ENCODE measurements around the gene TIGD6.

TIGD6 gene

DNA sequence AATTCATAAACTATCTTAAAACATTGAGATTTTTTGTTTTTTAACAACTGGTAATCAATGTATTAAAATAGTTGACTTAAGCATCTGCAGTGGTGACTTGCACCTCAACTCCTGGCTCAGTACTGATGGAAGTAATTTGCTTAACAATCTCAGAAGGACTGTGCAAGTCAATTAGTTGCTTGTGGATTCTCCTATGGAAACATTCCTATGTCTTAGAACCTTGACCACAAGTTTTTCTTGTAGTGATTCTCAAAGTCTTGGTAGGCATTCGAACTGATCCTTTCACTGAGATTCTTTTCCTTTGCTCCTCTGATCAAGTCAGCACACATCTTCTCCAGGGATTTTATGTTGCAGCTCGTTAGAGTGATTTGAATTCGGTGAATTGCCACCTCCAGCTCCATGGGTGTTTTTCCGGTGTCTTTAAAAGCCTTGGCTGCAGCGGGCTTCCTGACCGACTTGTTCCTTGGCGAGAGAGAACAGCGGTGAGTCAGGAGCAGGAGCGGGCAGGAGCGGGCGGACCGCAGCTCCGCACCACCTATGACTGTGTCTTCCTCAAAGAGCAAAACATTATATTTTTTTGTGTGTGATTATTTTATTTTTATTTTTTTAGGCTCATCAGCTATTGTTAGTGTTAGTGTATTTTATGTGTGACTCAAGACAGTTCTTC lies 21.2 kb upstream of the TIGD6 start:
- Histone ChIP-seq H3K9me3 (ENCODE audit: control insufficient read depth, insufficient read depth, low read depth, low read length) (no peaks in the 10 kb centered on the region), H3K36me3 (ENCODE audit: control insufficient read depth in 2 of 2, insufficient read depth in 1 of 2, low read length in 2 of 2) (peaks cover 68 to 96% of the 10 kb centered on the region in 2 experiments), H3K27ac (ENCODE audit: extremely low read depth, low read depth, low read length) (no peak overlapping the region), H3K4me3 (ENCODE audit: low read depth, low read length) (no peak overlapping the region), H3K4me1 (ENCODE audit: control insufficient read depth, insufficient read depth, low read length) (no peaks in the 10 kb centered on the region)
- ChIA-PET POLR2A (interaction anchor here (0.6 to 1.9 kb wide), 3 partner anchors 17 to 290 kb away, joined by 3 to 5 read pairs (median 5); partner anchors contain the start of genes HMGXB3 and TIGD6), CTCF (interaction anchor here (0.6 to 2.4 kb wide), 7 partner anchors 8 to 187 kb away, joined by 3 to 11 read pairs (median 4); partner anchors contain the start of genes HMGXB3 and TIGD6)
- TF ChIP-seq ZNF571 (tag by site-specific recombination; IDR thresholded peaks at IDR 0.05) (no peak), ZNF211 (tag by site-specific recombination; IDR thresholded peaks at IDR 0.05; ENCODE audit: low read depth) (no peak), ZNF132 (tag by site-specific recombination; IDR thresholded peaks at IDR 0.05; ENCODE audit: borderline replicate concordance) (no peak), ZNF518A (tag by site-specific recombination; conservative IDR thresholded peaks at IDR 0.05; ENCODE audit: low read depth) (no peak), ZNF701 (tag by site-specific recombination; IDR thresholded peaks at IDR 0.05) (no peak), ZNF529 (tag by site-specific recombination; IDR thresholded peaks at IDR 0.05; ENCODE audit: insufficient replicate concordance) (no peak), ZNF280C (tag by site-specific recombination; IDR thresholded peaks at IDR 0.05) (no peak), ZNF645 (tag by site-specific recombination; IDR thresholded peaks at IDR 0.05) (no peak), ZNF585B (tag by site-specific recombination; IDR thresholded peaks at IDR 0.05) (no peak), EGR2 (tag by site-specific recombination; IDR thresholded peaks at IDR 0.05; ENCODE audit: low read depth) (no peak), ZNF341 (tag by site-specific recombination; IDR thresholded peaks at IDR 0.05; ENCODE audit: low read depth) (no peak), HOXC10 (CRISPR knock-in tag; IDR thresholded peaks at IDR 0.05) (no peak), ZNF23 (tag by site-specific recombination; IDR thresholded peaks at IDR 0.05; ENCODE audit: borderline replicate concordance) (no peak), ZNF174 (tag by site-specific recombination; IDR thresholded peaks at IDR 0.05) (no peak)

- Histone ChIP-seq H3K9me3 (ENCODE audit: control insufficient read depth, insufficient read depth, low read depth, low read length) (no peaks in the 10 kb centered on the region), H3K36me3 (ENCODE audit: control insufficient read depth in 2 of 2, insufficient read depth in 1 of 2, low read length in 2 of 2) (peaks cover 74 to 96% of the 10 kb centered on the region in 2 experiments), H3K4me1 (ENCODE audit: control insufficient read depth, insufficient read depth, low read length) (no peaks in the 10 kb centered on the region), H3K27ac (ENCODE audit: extremely low read depth, low read depth, low read length) (no peak overlapping the region), H3K4me3 (ENCODE audit: low read depth, low read length) (no peak overlapping the region)
- CTCF ChIA-PET, result interaction anchor here (0.6 to 2.4 kb wide), 4 partner anchors 9 to 579 kb away, joined by 3 to 9 read pairs (median 6); partner anchors contain the start of genes HMGXB3 and TIGD6
- TF ChIP-seq ZNF211 (tag by site-specific recombination; IDR thresholded peaks at IDR 0.05; ENCODE audit: low read depth) (no peak), ZNF530 (tag by site-specific recombination; IDR thresholded peaks at IDR 0.05; ENCODE audit: low read depth) (no peak), ZNF362 (tag by site-specific recombination; IDR thresholded peaks at IDR 0.05) (peak; percentile 54), PBX3 (CRISPR knock-in tag; IDR thresholded peaks at IDR 0.05) (no peak)
- POLR2A ChIA-PET, result interaction anchor here (1.9 kb wide), 1 partner anchor 20 kb away, joined by 5 read pairs; the partner anchor contains the start of genes HMGXB3 and TIGD6
Observed at GRCh38 chr5:150020249-150020648, 19.8 kb upstream of the TIGD6 start.
